ENCODE data around the gene GRAMD1C.

GRAMD1C gene

GRCh38 chr3:113812854-113813253 lies 25.7 kb upstream of the GRAMD1C start:
- H3K27ac ChIP-seq: no peak overlapping the region
- TF ChIP-seq, protein P1, sequence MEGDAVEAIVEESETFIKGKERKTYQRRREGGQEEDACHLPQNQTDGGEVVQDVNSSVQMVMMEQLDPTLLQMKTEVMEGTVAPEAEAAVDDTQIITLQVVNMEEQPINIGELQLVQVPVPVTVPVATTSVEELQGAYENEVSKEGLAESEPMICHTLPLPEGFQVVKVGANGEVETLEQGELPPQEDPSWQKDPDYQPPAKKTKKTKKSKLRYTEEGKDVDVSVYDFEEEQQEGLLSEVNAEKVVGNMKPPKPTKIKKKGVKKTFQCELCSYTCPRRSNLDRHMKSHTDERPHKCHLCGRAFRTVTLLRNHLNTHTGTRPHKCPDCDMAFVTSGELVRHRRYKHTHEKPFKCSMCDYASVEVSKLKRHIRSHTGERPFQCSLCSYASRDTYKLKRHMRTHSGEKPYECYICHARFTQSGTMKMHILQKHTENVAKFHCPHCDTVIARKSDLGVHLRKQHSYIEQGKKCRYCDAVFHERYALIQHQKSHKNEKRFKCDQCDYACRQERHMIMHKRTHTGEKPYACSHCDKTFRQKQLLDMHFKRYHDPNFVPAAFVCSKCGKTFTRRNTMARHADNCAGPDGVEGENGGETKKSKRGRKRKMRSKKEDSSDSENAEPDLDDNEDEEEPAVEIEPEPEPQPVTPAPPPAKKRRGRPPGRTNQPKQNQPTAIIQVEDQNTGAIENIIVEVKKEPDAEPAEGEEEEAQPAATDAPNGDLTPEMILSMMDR (IDR thresholded peaks at IDR 0.05): no peak
- TF ChIP-seq ZFX (IDR thresholded peaks at IDR 0.05; ENCODE audit: borderline replicate concordance): no peak

GRCh38 chr3:113819866-113820265 lies 18.7 kb upstream of the GRAMD1C start:
- TF ChIP-seq, protein P1 (IDR thresholded peaks at IDR 0.05): no peak
- no peak for TF ChIP-seq ZFX (IDR thresholded peaks at IDR 0.05; ENCODE audit: borderline replicate concordance)
- no peak overlapping the region for H3K27ac ChIP-seq

DNA sequence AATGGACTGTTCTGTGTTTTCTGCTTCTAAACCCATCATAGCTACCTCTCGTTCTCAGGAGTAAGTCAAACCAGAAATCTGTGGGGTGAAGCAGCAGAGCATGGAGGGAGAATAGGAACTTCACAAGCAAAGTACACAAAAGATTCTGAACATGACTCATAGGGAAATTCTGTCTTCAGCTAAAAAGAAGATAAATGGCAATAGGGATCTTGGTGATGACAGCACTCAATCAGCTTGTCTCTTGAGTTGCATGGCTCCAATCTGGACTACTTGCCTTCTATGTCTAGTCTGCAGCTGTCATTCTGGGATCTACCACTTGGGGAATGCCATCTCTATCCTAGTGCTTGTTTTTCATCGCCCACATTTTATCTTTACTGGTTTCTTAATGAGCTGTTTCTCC lies 13.5 kb upstream of the GRAMD1C start:
- TF ChIP-seq ZFX (IDR thresholded peaks at IDR 0.05; ENCODE audit: borderline replicate concordance): no peak
- TF ChIP-seq, protein P1 (IDR thresholded peaks at IDR 0.05): no peak
- no peak overlapping the region for H3K27ac ChIP-seq

GRCh38 chr3:113828600-113828999 lies 10.0 kb upstream of the GRAMD1C start:
- TF ChIP-seq, protein P1 (IDR thresholded peaks at IDR 0.05): no peak
- no peak for TF ChIP-seq ZFX (IDR thresholded peaks at IDR 0.05; ENCODE audit: borderline replicate concordance)
- no peak overlapping the region for H3K27ac ChIP-seq

GRCh38 chr3:113829576-113830354 lies 8.8 kb upstream of the GRAMD1C start:
- TF ChIP-seq, protein P1 (IDR thresholded peaks at IDR 0.05): no peak
- TF ChIP-seq ZFX (IDR thresholded peaks at IDR 0.05; ENCODE audit: borderline replicate concordance): no peak
- no peak overlapping the region for H3K27ac ChIP-seq

- TF ChIP-seq, protein P1 (IDR thresholded peaks at IDR 0.05): no peak
- TF ChIP-seq ZFX (IDR thresholded peaks at IDR 0.05; ENCODE audit: borderline replicate concordance): no peak
- H3K27ac ChIP-seq: no peak overlapping the region
Observed at GRCh38 chr3:113831103-113831355, 7.6 kb upstream of the GRAMD1C start.

DNA sequence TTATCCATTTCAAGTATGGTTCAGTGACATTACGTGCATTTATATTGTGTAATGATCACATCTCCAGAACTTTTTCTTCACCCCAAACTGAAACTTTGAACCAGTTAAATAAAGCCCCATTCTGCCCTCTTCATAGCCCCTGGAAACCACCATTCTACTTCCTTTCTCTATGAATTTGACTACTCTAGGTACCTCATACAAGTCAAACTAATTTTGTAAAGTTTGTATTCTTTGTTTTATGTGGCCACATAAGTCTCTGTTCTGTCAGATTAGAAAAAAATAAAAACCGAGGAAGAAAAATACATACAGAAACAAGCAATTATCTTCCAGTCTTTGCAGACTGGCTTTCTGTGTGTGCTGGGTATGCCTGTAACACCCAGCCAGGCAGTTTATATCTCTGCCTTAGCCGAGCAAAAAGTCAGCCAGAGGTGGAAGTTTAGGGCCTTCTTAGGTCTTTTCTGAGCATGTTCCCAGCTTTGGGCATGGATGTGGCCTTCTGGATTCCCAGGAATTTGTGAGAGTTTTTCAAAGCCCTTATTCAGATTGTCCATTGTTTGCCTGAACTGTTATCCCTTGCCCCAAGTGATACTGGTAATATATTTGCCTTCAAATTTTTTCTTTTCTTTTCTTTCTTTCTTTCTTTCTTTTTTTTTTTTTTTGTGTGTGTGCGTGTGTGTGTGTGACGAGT lies 6.0 kb upstream of the GRAMD1C start:
- no peak overlapping the region for H3K27ac ChIP-seq
- TF ChIP-seq, protein P1 (IDR thresholded peaks at IDR 0.05): no peak
- TF ChIP-seq ZFX (IDR thresholded peaks at IDR 0.05; ENCODE audit: borderline replicate concordance): no peak

Data from 22Rv1 (cell line).